Neural cell (in vitro differentiated cells): ENCODE measurements around the gene CNTNAP2. TPM values are rescaled to one million over a fixed set of nuclear protein-coding genes. Genes with fewer than 3 reads are reported as not detected.

Experiments
- H2AFZ ChIP-seq: fragments of 200-600, 300-800 bp; sonication (generic), shearing (Covaris generic); 2 replicates; pipeline ENCODE4 v1.6.0; 2014; ENCODE audit warnings: low read depth, mild to moderate bottlenecking, antibody characterized with exemption, low read length, moderate library complexity
- H3F3A ChIP-seq: fragments of 200-600 bp; shearing (Covaris generic); 2 replicates; pipeline ENCODE4 v1.6.1; 2016; ENCODE audit warnings: mild to moderate bottlenecking, moderate library complexity, mixed read lengths, antibody characterized with exemption, low read length; ENCODE audit not compliant: insufficient read depth, poor library complexity, severe bottlenecking
- H3K27ac ChIP-seq: fragments of 200-600, 300-800 bp; sonication (generic), shearing (Covaris generic); 2 replicates; pipeline ENCODE4 v1.5.1; 2014; ENCODE audit warnings: mild to moderate bottlenecking, low read length, moderate library complexity
- H3K27me3 ChIP-seq: fragments of 300-800, 200-600 bp; sonication (generic), shearing (Covaris generic); 2 replicates; pipeline ENCODE4 v1.6.0; 2014; ENCODE audit warnings: mild to moderate bottlenecking, low read depth, low read length, moderate library complexity; ENCODE audit not compliant: insufficient read depth
- H3K36me3 ChIP-seq: fragments of 300-800, 200-600 bp; sonication (generic), shearing (Covaris generic); 2 replicates; pipeline ENCODE4 v1.5.1; 2014; ENCODE audit warnings: mild to moderate bottlenecking, antibody characterized with exemption, low read length, moderate library complexity; ENCODE audit not compliant: insufficient read depth
- H3K4me2 ChIP-seq: fragments of 300-800, 200-600 bp; sonication (generic), shearing (Covaris generic); 2 replicates; pipeline ENCODE4 v1.6.0; 2014; ENCODE audit warnings: mild to moderate bottlenecking, low read length
- H3K4me3 ChIP-seq: fragments of 300-800, 200-600 bp; sonication (generic), shearing (Covaris generic); 2 replicates; pipeline ENCODE4 v1.5.1; 2014; ENCODE audit warnings: mild to moderate bottlenecking, low read length, moderate library complexity
- H3K79me2 ChIP-seq: fragments of 200-600 bp; shearing (Covaris generic); replicated peaks from 2 replicates; pipeline ENCODE4 v1.6.0; 2014; ENCODE audit warnings: mild to moderate bottlenecking, low read length, moderate library complexity; ENCODE audit not compliant: insufficient read depth
- H3K9ac ChIP-seq: fragments of 300-800, 200-600 bp; sonication (generic), shearing (Covaris generic); 2 replicates; pipeline ENCODE4 v1.6.1; 2016; ENCODE audit warnings: mild to moderate bottlenecking, low read length, mixed read lengths
- H3K9me2 ChIP-seq: fragments of 200-600 bp; shearing (Covaris generic); 2 replicates; pipeline ENCODE4 v1.6.1; 2016; ENCODE audit warnings: mild to moderate bottlenecking, low read length, mixed read lengths; ENCODE audit not compliant: insufficient read depth
- H3K9me3 ChIP-seq: fragments of 200-600, 300-800 bp; sonication (generic), shearing (Covaris generic); 2 replicates; pipeline ENCODE4 v1.6.1; 2016; ENCODE audit warnings: mild to moderate bottlenecking, mixed run types, low read length, moderate library complexity, mixed read lengths
- H4K20me1 ChIP-seq: fragments of 200-600 bp; shearing (Covaris generic); 2 replicates; pipeline ENCODE4 v1.6.1; 2016; ENCODE audit warnings: mild to moderate bottlenecking, mixed run types; ENCODE audit not compliant: insufficient read depth
- CTCF ChIP-seq: fragments of 450-650 bp; IDR thresholded peaks from 2 replicates; pipeline ENCODE4 v1.5.1; 2014; ENCODE audit warnings: antibody characterized with exemption, mild to moderate bottlenecking, moderate library complexity; ENCODE audit not compliant: poor library complexity, severe bottlenecking
- EP300 ChIP-seq: fragments of 450-650 bp; conservative IDR thresholded peaks from 2 replicates; pipeline ENCODE4 v1.6.1; 2014; ENCODE audit warnings: antibody characterized with exemption, mild to moderate bottlenecking, moderate library complexity; ENCODE audit not compliant: poor library complexity, severe bottlenecking
- EZH2 ChIP-seq: fragments of 200-600, 300-800 bp; shearing (Covaris generic), sonication (generic); IDR thresholded peaks from 2 replicates; pipeline ENCODE4 v1.6.1; 2014; ENCODE audit warnings: antibody characterized with exemption, low read length, borderline replicate concordance, mild to moderate bottlenecking; ENCODE audit not compliant: insufficient read depth, poor library complexity, severe bottlenecking
- MXI1 ChIP-seq: fragments of 450-650 bp; conservative IDR thresholded peaks from 2 replicates; pipeline ENCODE4 v1.6.1; 2014; ENCODE audit warnings: antibody characterized with exemption, mild to moderate bottlenecking; ENCODE audit not compliant: poor library complexity, severe bottlenecking
- POLR2AphosphoS5 ChIP-seq: IDR thresholded peaks from 2 replicates; pipeline ENCODE4 v1.6.1; 2012
- RAD21 ChIP-seq: fragments of 450-650 bp; conservative IDR thresholded peaks from 2 replicates; pipeline ENCODE4 v1.6.1; 2014; ENCODE audit warnings: antibody characterized with exemption, mild to moderate bottlenecking, moderate library complexity
- REST ChIP-seq: IDR thresholded peaks from 2 replicates; pipeline ENCODE4 v1.6.1; 2012; ENCODE audit warnings: borderline replicate concordance
- SMC3 ChIP-seq: fragments of 450-650 bp; conservative IDR thresholded peaks from 2 replicates; pipeline ENCODE4 v1.6.1; 2014; ENCODE audit warnings: antibody characterized with exemption, mild to moderate bottlenecking, moderate library complexity; ENCODE audit not compliant: poor library complexity
- TAF1 ChIP-seq: IDR thresholded peaks from 2 replicates; pipeline ENCODE4 v1.6.1; 2012; ENCODE audit warnings: low read depth
- polyA plus RNA-seq: library from polyadenylated mRNA; depleted of rRNA; stranded (reverse); fragments of >200 nt; gene quantifications from 2 replicates; pipeline ENCODE4 v1.2.3, GENCODE V29; 2014

Gene CNTNAP2
- polyA plus RNA-seq, 1 donor from 2014 or later, result 276 TPM

DNA sequence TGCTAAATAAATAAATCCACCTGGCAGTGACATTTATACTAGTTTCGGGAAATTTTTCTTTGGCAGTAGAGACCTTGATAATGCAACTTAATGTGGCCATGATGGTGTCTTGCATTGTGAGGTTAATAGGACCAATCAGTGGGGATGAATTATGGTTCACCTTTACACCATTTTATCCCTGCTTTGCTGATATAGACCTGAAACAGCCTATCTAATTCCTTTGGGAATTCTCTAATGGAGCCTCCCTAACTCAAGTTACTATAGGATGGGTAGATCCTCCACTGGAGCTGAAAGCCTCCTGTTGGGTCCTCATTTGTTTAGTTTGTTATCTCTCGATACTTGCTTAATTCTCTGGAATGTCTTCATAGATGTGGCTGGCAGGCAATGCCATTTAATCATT is 276.7 kb downstream of the CNTNAP2 start:
- Histone ChIP-seq H3K9me3 (no peaks in the 10 kb centered on the region), H3K4me3 (no peak overlapping the region), H3K36me3 (no peaks in the 10 kb centered on the region), H3F3A (no peaks in the 10 kb centered on the region), H3K27me3 (no peaks in the 10 kb centered on the region), H3K9ac (no peak overlapping the region), H3K79me2 (no peaks in the 10 kb centered on the region), H3K27ac (no peak overlapping the region), H4K20me1 (no peaks in the 10 kb centered on the region), H3K9me2 (no peaks in the 10 kb centered on the region), H2AFZ (no peak overlapping the region), H3K4me2 (no peak overlapping the region)
- TF ChIP-seq REST, result no peak
- TF ChIP-seq CTCF, result no peak
- no peak for TF ChIP-seq TAF1
- no peak for TF ChIP-seq EP300
- TF ChIP-seq RAD21, result no peak
- TF ChIP-seq MXI1, result no peak
- no peak for TF ChIP-seq POLR2AphosphoS5
- TF ChIP-seq EZH2, result no peak
- no peak for TF ChIP-seq SMC3

DNA sequence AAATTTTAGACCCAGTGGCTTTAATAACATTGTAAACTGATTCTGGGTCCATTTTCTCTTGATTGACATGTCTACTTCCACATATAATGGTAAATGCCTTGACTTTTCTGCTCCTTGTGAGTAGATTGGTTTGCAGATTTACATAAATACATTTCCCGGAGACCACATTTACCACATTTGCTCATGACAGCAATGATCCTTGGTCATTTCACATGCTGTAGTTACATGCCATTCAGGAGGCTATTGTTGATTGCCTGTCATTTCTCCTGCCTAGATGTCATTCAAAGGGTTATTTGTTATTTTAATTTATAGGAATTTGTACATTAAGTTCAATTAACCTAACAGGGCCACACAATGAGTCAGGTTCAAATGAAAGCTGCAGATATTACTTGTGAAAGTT is 280.5 kb downstream of the CNTNAP2 start:
- H3K79me2 ChIP-seq, result no peaks in the 10 kb centered on the region
- no peaks in the 10 kb centered on the region for H3K9me3 ChIP-seq
- no peak overlapping the region for H3K4me3 ChIP-seq
- no peak overlapping the region for H3K4me2 ChIP-seq
- H4K20me1 ChIP-seq, result no peaks in the 10 kb centered on the region
- no peaks in the 10 kb centered on the region for H3K36me3 ChIP-seq
- no peaks in the 10 kb centered on the region for H3K27me3 ChIP-seq
- no peak overlapping the region for H3K9ac ChIP-seq
- no peaks in the 10 kb centered on the region for H3F3A ChIP-seq
- H3K27ac ChIP-seq, result peak overlapping the region; percentile 0
- TF ChIP-seq POLR2AphosphoS5 (peak; percentile 73), CTCF (no peak), EP300 (peak; percentile 91), RAD21 (no peak), EZH2 (no peak)
- no peak overlapping the region for H2AFZ ChIP-seq
- H3K9me2 ChIP-seq, result no peaks in the 10 kb centered on the region
